Activated T-cell treated with anti-CD3 and anti-CD28 coated beads, Interleukin-2, amount 50 U/mL, for 1 hour (primary cell): ENCODE measurements around the gene NPBWR2.

ENCODE experiments used
- DNase-seq: peaks from one replicate; pipeline ENCODE4 v3.0.0-alpha.2; 2020

The NPBWR2 gene

DNA sequence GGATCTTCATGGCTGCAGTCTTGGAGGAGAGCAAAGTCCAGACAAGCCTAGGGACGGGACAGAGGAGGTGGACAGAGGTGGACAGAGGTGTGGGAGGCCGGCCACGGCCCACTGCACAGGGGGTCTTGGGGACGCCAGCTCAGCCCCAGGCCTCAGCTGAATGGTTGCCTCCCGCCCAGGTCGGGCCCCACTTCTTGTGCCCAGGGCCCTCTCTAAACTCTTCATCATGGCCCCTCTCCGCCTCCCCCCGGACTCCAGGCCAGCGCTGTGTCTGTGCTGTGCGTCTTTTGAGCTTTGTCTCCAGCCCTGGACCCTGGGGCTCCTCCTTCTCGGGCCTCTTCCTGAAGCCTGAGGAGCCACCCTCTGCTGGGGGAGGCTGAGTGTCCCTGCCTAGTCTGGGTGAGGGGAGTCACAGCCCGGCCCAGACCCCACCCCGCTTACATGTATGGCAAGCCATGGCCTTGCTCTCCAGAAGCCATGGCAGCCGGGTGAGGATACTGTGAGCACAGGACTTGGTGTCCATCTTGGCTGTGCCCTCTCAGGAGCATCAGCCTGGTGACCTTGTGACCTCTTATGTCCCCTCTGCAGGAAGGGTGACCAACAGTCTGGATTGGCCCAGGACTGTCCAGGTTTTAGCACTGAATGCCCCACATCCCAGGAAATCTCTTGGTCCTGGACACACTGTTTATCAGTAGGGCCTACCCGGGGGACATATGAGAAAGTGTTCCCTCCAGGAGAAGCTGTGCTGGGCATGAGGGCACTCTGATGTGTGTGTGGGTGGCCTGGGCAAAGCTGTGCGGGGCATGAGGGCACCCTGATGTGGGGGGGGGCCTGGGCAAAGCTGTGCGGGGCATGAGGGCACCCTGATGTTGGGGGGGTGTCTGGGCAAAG, 9.4 kb upstream of the NPBWR2 start:
- peak; percentile 14 for DNase-seq

DNA sequence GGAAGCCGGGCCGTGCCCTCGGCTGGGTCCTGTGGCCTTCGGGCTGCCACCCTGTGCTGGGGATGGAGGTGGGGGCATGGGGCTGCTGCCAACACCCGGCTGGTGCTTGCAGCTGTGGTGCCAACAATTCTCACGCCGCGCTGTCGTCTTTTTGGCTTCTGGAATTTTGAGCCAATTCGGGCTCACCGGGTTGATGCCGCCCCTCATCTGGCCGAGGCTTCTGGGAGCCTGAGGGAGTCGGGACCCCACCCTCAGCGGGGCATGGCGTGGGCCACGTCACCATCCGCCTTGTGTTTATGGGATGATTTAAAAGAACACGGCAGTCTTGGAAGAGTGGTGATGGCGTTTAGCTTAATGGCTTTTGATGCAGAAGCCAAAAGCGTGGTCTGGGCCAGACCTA, 8.7 kb upstream of the NPBWR2 start:
- no peak for DNase-seq

DNA sequence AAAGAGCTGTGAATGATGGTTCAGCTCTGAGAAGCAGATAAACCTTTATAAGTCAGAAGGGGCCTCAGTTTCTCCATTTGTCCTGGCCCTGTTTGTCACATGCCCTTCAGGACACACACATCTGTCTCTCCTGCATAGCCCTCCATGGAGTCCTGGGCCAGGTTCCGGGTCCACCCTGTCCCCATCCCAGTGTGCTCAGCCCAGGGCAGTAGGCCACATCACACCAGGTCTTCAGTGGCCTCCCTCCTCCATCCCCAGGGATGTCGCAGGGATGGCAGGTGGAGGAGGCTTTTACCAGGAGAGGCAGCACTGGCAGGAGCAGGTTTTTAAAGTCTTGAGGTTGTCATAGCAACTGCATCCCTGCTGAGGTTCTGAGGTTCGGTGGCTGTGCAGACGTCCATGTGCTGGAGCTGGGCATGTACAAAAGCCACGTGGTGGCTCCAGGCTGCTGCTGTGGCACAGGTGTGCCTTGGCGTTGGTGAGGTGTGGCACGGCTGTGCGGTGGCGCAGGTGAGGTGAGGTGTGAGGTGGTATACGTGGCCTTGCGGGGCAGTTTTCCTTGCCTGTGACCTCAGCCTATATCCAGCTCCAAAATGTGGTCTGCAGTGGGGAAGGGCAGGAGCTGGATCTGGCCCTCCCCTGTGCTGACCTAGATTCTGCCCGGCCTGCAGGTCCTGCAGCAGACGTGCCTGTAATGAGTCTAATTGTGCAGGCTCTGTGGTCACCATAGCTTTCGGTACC, 8.0 kb upstream of the NPBWR2 start:
- DNase-seq = no peak

- DNase-seq = no peak
Measured at GRCh38 chr20:64114356-64114971, 7.1 kb upstream of the NPBWR2 start.

- DNase-seq = no peak
Measured at GRCh38 chr20:64113796-64114355, 6.5 kb upstream of the NPBWR2 start.

DNA sequence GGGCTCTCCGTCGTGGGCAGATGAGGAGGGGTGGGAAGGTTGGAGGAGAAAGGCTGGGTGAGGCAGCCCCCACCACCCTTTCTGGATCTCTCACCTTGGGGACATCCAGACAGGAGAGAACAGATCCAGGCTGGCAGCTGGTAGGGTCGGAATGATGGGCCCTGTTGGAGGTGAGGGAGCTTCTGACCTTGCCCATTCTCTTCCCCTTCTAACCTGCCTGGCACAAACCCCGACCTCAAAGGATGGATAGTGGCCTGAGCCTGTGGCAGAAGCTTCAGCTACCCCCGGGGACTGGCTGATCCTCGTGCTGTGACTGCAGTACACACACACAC, 6.0 kb upstream of the NPBWR2 start:
- no peak for DNase-seq

GRCh38 chr20:64112691-64113443, 5.5 kb upstream of the NPBWR2 start:
- no peak for DNase-seq

DNA sequence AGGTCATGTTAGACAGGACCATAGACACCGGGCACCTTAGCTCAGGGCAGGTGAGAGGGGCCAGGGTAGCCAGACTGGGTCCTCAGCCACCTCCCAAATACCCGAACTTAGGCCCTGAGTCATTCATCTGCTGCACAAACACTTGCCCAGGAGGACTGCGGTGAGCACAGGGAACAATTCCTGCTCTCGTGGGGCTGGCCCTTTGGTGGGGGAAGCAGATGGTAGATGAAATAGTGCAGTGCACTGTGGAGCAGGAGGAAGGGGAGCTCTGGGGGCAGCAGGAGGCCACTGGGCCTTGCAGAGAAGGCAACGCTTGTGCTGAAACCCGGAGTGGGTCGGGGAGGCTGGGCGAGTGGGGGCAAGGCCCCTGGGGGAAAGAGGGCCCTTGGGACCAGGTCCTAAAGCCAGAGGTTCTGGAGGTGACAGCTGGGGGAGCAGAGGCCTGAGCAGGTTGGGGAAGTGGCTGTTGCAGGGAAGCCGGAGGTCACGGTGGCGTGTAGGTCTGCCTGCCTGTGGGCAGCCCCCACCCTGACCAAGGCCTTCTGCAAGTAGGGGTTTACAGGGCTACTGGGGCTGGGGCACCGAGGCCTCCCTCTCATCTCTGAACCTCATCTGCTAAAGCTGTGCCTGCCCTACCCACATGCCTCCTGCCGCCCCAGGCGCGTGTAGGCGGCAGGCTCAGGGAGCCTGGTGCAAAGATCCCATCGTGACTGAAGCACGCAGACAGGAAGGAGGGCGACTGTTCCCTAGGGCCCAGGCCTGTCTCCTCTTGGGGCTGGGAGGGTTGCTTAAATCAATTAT, 4.7 kb upstream of the NPBWR2 start:
- no peak for DNase-seq

GRCh38 chr20:64110411-64111068, 3.2 kb upstream of the NPBWR2 start:
- DNase-seq = no peak

DNA sequence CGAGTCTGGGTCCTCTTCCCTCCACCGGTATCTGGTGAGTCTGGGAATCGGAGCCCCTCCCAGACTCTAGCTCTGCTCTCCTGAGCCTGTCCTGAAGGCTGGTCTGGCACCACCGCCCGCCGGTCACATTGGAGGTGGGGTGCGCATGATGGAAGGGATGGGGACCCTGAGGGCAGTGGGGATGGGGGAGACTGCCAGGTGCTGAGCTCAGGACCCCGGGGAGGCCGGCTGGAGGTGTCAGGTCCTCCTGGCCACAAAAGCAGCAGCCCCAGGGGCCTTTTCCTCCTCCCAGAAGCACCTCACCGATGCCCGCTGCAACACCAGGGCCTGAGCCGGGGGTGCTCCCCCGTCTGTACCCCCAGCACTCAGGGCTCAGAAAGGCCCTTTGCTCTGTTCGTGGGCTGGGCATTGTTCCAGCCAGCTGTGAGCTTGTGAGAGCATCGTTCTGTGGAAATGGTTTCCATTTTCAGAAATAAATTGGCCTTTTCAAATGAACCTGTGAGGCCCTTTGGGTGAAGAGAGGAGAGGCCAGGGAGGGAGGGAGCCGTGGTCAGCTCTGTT, 2.5 kb upstream of the NPBWR2 start:
- peak; percentile 14 for DNase-seq

- peak; percentile 10 for DNase-seq
Measured at GRCh38 chr20:64108731-64109681, 1.6 kb upstream of the NPBWR2 start.

DNA sequence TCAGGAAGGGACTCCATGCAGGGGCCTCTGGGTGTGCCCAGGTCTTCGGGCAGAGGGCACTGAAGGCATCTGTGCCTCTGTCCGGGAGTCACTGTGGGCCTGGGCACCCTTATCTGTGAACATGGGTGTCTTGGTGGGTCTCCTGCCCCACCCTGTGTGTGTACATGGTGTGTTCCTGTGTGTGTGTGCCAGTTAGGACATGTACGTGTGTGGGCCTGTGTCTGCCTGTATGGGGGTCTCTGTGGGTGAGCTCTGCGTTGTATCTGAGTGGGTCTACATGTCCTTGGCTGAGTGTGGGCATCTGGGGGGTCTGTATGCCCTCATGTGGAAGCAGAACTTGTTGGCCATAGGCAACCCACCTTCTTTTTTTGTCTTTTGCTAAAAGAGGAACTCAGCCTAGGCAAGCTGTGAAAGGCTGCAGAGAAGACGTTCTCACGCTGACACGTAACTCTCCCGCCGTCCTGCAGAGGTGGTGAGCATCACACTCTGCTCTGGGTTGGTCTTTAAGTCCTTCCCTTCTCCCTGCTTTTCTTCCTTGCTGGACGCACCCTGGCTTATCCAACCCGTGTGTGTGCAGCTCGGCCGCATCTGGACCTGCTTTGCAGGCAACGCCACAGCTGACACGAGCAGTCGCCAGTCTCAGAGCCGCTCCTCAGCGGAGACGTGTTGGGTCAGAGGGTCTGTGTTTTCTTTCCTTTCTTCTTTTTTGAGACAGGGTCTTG, 532 bp upstream of the NPBWR2 start:
- peak; percentile 12 for DNase-seq

DNA sequence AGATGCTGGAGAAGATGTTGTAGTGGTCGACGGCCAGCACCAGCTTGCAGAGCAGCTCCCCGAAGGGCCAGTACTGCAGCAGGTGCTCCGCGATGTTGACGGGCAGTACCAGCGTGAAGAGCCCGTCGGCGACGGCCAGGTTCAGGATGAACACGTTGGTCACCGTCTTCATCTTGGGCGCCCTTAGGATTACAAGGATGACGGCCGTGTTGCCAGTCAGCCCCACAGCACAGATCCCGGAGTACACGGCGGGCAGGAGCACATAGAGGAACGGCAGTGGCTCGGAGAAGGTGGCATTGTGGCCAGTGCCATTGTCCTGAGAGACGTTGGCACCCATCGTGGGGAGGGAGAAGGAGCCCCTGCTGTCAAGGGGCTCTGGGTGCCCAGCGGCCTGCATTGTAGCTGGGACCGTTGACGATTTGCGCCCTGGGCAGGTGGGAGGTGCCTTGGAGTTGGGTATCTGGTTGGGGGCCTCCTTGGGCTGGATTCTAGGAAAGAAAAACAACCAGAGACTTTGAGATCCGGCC, 867 bp downstream of the NPBWR2 start:
- peak; percentile 10 for DNase-seq

- DNase-seq = peak; percentile 11
Measured at GRCh38 chr20:64105846-64106434, 1.4 kb downstream of the NPBWR2 start.

GRCh38 chr20:64104667-64105451, 2.5 kb downstream of the NPBWR2 start:
- peak; percentile 15 for DNase-seq

GRCh38 chr20:64103871-64104666, 3.3 kb downstream of the NPBWR2 start:
- DNase-seq = peak; percentile 16
